ENCODE data around the gene FIBIN.
"Not testable (repeated sequence)": the region's sequence is repeated elsewhere in the genome, so short reads cannot be mapped to it uniquely, and the experiment has no call there.

FIBIN gene

GRCh38 chr11:26976389-26976788 is 17.5 kb upstream of the FIBIN start:
- Histone ChIP-seq H3K36me3 (no peaks in the 10 kb centered on the region), H3K27ac (no peak overlapping the region), H4K20me1 (no peaks in the 10 kb centered on the region), H3K9me3 (peaks cover 15% of the 10 kb centered on the region), H3K4me2 (no peak overlapping the region), H3K9ac (no peak overlapping the region), H3K27me3 (no peaks in the 10 kb centered on the region), H3K4me1 (no peaks in the 10 kb centered on the region), H3K4me3 (no peak overlapping the region)
- TF ChIP-seq Cebpa-rat (IDR thresholded peaks at IDR 0.05), result no peak

GRCh38 chr11:26977209-26977608 is 16.7 kb upstream of the FIBIN start:
- not testable (repeated sequence) for H3K36me3 ChIP-seq, H3K9ac ChIP-seq, H3K4me3 ChIP-seq, H3K4me2 ChIP-seq, H3K27ac ChIP-seq, H3K4me1 ChIP-seq, H4K20me1 ChIP-seq, H3K27me3 ChIP-seq
- peaks cover 15% of the 10 kb centered on the region for H3K9me3 ChIP-seq

GRCh38 chr11:26983645-26984044 is 10.3 kb upstream of the FIBIN start:
- Histone ChIP-seq H4K20me1 (no peaks in the 10 kb centered on the region), H3K4me2 (no peak overlapping the region), H3K9me3 (peaks cover 27% of the 10 kb centered on the region), H3K9ac (no peak overlapping the region), H3K4me3 (no peak overlapping the region), H3K36me3 (no peaks in the 10 kb centered on the region), H3K27me3 (no peaks in the 10 kb centered on the region), H3K27ac (no peak overlapping the region), H3K4me1 (no peaks in the 10 kb centered on the region)
- no peak for TF ChIP-seq Cebpa-rat (IDR thresholded peaks at IDR 0.05)

- H3K27me3 ChIP-seq, result no peaks in the 10 kb centered on the region
- H3K4me3 ChIP-seq, result no peak overlapping the region
- no peak overlapping the region for H3K9ac ChIP-seq
- H3K4me1 ChIP-seq, result no peaks in the 10 kb centered on the region
- no peaks in the 10 kb centered on the region for H4K20me1 ChIP-seq
- no peak overlapping the region for H3K27ac ChIP-seq
- TF ChIP-seq Cebpa-rat (IDR thresholded peaks at IDR 0.05), result no peak
- H3K36me3 ChIP-seq, result no peaks in the 10 kb centered on the region
- peaks cover 12% of the 10 kb centered on the region for H3K9me3 ChIP-seq
- H3K4me2 ChIP-seq, result no peak overlapping the region
Measured at GRCh38 chr11:26985470-26985869, 8.4 kb upstream of the FIBIN start.

- no peak overlapping the region for H3K27ac ChIP-seq
- peaks cover 12% of the 10 kb centered on the region for H3K9me3 ChIP-seq
- no peaks in the 10 kb centered on the region for H3K4me1 ChIP-seq
- H3K4me2 ChIP-seq, result no peak overlapping the region
- H3K36me3 ChIP-seq, result no peaks in the 10 kb centered on the region
- no peak for TF ChIP-seq Cebpa-rat (IDR thresholded peaks at IDR 0.05)
- H3K9ac ChIP-seq, result no peak overlapping the region
- H3K4me3 ChIP-seq, result no peak overlapping the region
- no peaks in the 10 kb centered on the region for H3K27me3 ChIP-seq
- H4K20me1 ChIP-seq, result no peaks in the 10 kb centered on the region
Measured at GRCh38 chr11:26985943-26986342, 8.0 kb upstream of the FIBIN start.

- Histone ChIP-seq H3K9me3 (peaks cover 12% of the 10 kb centered on the region), H3K4me1 (no peaks in the 10 kb centered on the region), H3K27ac (no peak overlapping the region), H3K36me3 (no peaks in the 10 kb centered on the region), H4K20me1 (no peaks in the 10 kb centered on the region), H3K4me2 (no peak overlapping the region), H3K4me3 (no peak overlapping the region), H3K9ac (no peak overlapping the region), H3K27me3 (no peaks in the 10 kb centered on the region)
- no peak for TF ChIP-seq Cebpa-rat (IDR thresholded peaks at IDR 0.05)
Measured at GRCh38 chr11:26987272-26987671, 6.6 kb upstream of the FIBIN start.

- Histone ChIP-seq H3K9me3 (peaks cover 10% of the 10 kb centered on the region), H3K4me3 (no peak overlapping the region), H3K27ac (no peak overlapping the region), H3K4me1 (no peaks in the 10 kb centered on the region), H3K4me2 (no peak overlapping the region), H3K9ac (no peak overlapping the region), H4K20me1 (no peaks in the 10 kb centered on the region), H3K36me3 (no peaks in the 10 kb centered on the region), H3K27me3 (no peaks in the 10 kb centered on the region)
- TF ChIP-seq Cebpa-rat (IDR thresholded peaks at IDR 0.05), result no peak
Measured at GRCh38 chr11:26987731-26988130, 6.2 kb upstream of the FIBIN start.

- Histone ChIP-seq H3K36me3 (no peaks in the 10 kb centered on the region), H4K20me1 (no peaks in the 10 kb centered on the region), H3K4me1 (no peaks in the 10 kb centered on the region), H3K4me3 (no peak overlapping the region), H3K9me3 (no peaks in the 10 kb centered on the region), H3K4me2 (no peak overlapping the region), H3K27me3 (no peaks in the 10 kb centered on the region), H3K27ac (no peak overlapping the region), H3K9ac (no peak overlapping the region)
- no peak for TF ChIP-seq Cebpa-rat (IDR thresholded peaks at IDR 0.05)
Measured at GRCh38 chr11:26992031-26992541, 1.8 kb upstream of the FIBIN start.

- no peak for TF ChIP-seq Cebpa-rat (IDR thresholded peaks at IDR 0.05)
- no peak overlapping the region for H3K4me3 ChIP-seq
- no peaks in the 10 kb centered on the region for H3K9me3 ChIP-seq
- no peaks in the 10 kb centered on the region for H3K27me3 ChIP-seq
- H3K4me1 ChIP-seq, result no peaks in the 10 kb centered on the region
- H3K4me2 ChIP-seq, result no peak overlapping the region
- H3K27ac ChIP-seq, result no peak overlapping the region
- H4K20me1 ChIP-seq, result no peaks in the 10 kb centered on the region
- no peak overlapping the region for H3K9ac ChIP-seq
- no peaks in the 10 kb centered on the region for H3K36me3 ChIP-seq
Measured at GRCh38 chr11:26994631-26995095, 751 bp downstream of the FIBIN start.

- Histone ChIP-seq H3K9me3 (no peaks in the 10 kb centered on the region), H3K4me1 (no peaks in the 10 kb centered on the region), H3K36me3 (no peaks in the 10 kb centered on the region), H3K27me3 (no peaks in the 10 kb centered on the region), H3K9ac (no peak overlapping the region), H3K4me2 (no peak overlapping the region), H4K20me1 (no peaks in the 10 kb centered on the region), H3K27ac (no peak overlapping the region), H3K4me3 (no peak overlapping the region)
- TF ChIP-seq Cebpa-rat (IDR thresholded peaks at IDR 0.05), result no peak
Measured at GRCh38 chr11:26995701-26996460, 2.0 kb downstream of the FIBIN start.
